Measurements from ENCODE around the gene NES.

- no peak for TF ChIP-seq CTCF (IDR thresholded peaks at IDR 0.05)
- TF ChIP-seq POLR2AphosphoS5 (IDR thresholded peaks at IDR 0.05; ENCODE audit: low read depth, low read length): no peak
- TF ChIP-seq, protein P1, sequence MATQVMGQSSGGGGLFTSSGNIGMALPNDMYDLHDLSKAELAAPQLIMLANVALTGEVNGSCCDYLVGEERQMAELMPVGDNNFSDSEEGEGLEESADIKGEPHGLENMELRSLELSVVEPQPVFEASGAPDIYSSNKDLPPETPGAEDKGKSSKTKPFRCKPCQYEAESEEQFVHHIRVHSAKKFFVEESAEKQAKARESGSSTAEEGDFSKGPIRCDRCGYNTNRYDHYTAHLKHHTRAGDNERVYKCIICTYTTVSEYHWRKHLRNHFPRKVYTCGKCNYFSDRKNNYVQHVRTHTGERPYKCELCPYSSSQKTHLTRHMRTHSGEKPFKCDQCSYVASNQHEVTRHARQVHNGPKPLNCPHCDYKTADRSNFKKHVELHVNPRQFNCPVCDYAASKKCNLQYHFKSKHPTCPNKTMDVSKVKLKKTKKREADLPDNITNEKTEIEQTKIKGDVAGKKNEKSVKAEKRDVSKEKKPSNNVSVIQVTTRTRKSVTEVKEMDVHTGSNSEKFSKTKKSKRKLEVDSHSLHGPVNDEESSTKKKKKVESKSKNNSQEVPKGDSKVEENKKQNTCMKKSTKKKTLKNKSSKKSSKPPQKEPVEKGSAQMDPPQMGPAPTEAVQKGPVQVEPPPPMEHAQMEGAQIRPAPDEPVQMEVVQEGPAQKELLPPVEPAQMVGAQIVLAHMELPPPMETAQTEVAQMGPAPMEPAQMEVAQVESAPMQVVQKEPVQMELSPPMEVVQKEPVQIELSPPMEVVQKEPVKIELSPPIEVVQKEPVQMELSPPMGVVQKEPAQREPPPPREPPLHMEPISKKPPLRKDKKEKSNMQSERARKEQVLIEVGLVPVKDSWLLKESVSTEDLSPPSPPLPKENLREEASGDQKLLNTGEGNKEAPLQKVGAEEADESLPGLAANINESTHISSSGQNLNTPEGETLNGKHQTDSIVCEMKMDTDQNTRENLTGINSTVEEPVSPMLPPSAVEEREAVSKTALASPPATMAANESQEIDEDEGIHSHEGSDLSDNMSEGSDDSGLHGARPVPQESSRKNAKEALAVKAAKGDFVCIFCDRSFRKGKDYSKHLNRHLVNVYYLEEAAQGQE (IDR thresholded peaks at IDR 0.05; ENCODE audit: insufficient read depth in 1 of 2, low read depth in 2 of 2, low read length in 1 of 2): no peak
Observed at GRCh38 chr1:156647351-156647750, 29.9 kb downstream of the NES start.
